Mesendoderm (in vitro differentiated cells): ENCODE results near the gene COX4I2.
"Not testable (repeated sequence)": the region's sequence is repeated elsewhere in the genome, so short reads cannot be mapped to it uniquely, and the experiment has no call there.

ENCODE experiments used
- DNase-seq: peaks from one replicate; pipeline ENCODE4 v3.0.0; 2013
- H2AK5ac ChIP-seq: 2 replicates; pipeline ENCODE4 v1.6.1; 2013; ENCODE audit warnings: low read length, inconsistent platforms
- H2BK120ac ChIP-seq: 2 replicates; pipeline ENCODE4 v1.6.1; 2013; ENCODE audit warnings: low read depth, mild to moderate bottlenecking, low read length, moderate library complexity, mixed read lengths
- H2BK15ac ChIP-seq: replicated peaks from 2 replicates; pipeline ENCODE4 v1.6.1; 2013; ENCODE audit warnings: low read depth, mild to moderate bottlenecking, moderate library complexity
- H2BK5ac ChIP-seq: 2 replicates; pipeline ENCODE4 v1.6.1; 2013; ENCODE audit warnings: low read length, inconsistent platforms
- H3K18ac ChIP-seq: 2 replicates; pipeline ENCODE4 v1.6.1; 2013; ENCODE audit warnings: mild to moderate bottlenecking, low read length, mixed read lengths
- H3K23ac ChIP-seq: one replicate; pipeline ENCODE4 v1.6.1; 2013; ENCODE audit warnings: low read length
- H3K27ac ChIP-seq: 2 replicates; pipeline ENCODE4 v1.5.1; 2013; ENCODE audit warnings: low read depth, mild to moderate bottlenecking, inconsistent platforms, low read length, moderate library complexity
- H3K27me3 ChIP-seq: 2 replicates; pipeline ENCODE4 v1.6.1; 2013; ENCODE audit warnings: low read length, control low read depth, mild to moderate bottlenecking, inconsistent platforms; ENCODE audit not compliant: insufficient read depth, poor library complexity
- H3K36me3 ChIP-seq: 2 replicates; pipeline ENCODE4 v1.6.1; 2013; ENCODE audit warnings: low read length, inconsistent platforms; ENCODE audit not compliant: control insufficient read depth, insufficient read depth
- H3K4ac ChIP-seq: one replicate; pipeline ENCODE4 v1.6.1; 2013; ENCODE audit warnings: low read depth, mild to moderate bottlenecking, low read length, moderate library complexity
- H3K4me1 ChIP-seq: 2 replicates; pipeline ENCODE4 v1.6.1; 2013; ENCODE audit warnings: low read depth, low read length, inconsistent platforms; ENCODE audit not compliant: control insufficient read depth
- H3K4me2 ChIP-seq: 2 replicates; pipeline ENCODE4 v1.6.1; 2013; ENCODE audit warnings: low read length
- H3K4me3 ChIP-seq: 2 replicates; pipeline ENCODE4 v1.5.1; 2013; ENCODE audit warnings: mild to moderate bottlenecking, low read length
- H3K56ac ChIP-seq: one replicate; pipeline ENCODE4 v1.6.1; 2013; ENCODE audit warnings: low read length
- H3K79me1 ChIP-seq: 2 replicates; pipeline ENCODE4 v1.6.1; 2013; ENCODE audit warnings: low read length, inconsistent platforms
- H3K79me2 ChIP-seq: 2 replicates; pipeline ENCODE4 v1.6.1; 2013; ENCODE audit warnings: mild to moderate bottlenecking, low read length; ENCODE audit not compliant: control insufficient read depth, insufficient read depth
- H3K9ac ChIP-seq: 2 replicates; pipeline ENCODE4 v1.6.1; 2013; ENCODE audit warnings: low read length, inconsistent platforms
- H4K5ac ChIP-seq: one replicate; pipeline ENCODE4 v1.6.1; 2013; ENCODE audit warnings: low read length
- H4K8ac ChIP-seq: one replicate; pipeline ENCODE4 v1.6.1; 2013; ENCODE audit warnings: low read depth, mild to moderate bottlenecking, control low read depth, low read length, moderate library complexity
- WGBS: extraction: QIAGEN DNeasy Blood & Tissue Kit; methylation state at CpG from one replicate; pipeline ENCODE4 v1.1.7; 2013; ENCODE audit warnings: low lambda C conversion rate, missing lambda C conversion rate; ENCODE audit not compliant: insufficient coverage; ENCODE audit errors: extremely low coverage; 5-methylcytosine and 5-hydroxymethylcytosine counted together

Gene COX4I2

DNA sequence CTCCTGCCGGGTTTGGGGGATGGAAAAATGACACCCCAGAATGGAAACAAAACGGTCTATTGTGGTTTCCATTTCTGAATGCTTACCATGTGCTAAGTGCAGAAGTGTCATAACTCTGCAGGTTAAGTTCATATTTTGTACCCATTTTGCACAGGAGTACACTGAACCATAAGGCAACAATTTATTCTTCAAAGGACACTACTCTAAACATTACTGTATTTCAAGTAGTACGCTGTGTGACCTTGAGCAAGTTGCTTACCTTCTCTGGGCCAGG lies 42.4 kb upstream of the COX4I2 start:
- no CpG with 5 or more reads among the region's 3 CpGs for WGBS

DNA sequence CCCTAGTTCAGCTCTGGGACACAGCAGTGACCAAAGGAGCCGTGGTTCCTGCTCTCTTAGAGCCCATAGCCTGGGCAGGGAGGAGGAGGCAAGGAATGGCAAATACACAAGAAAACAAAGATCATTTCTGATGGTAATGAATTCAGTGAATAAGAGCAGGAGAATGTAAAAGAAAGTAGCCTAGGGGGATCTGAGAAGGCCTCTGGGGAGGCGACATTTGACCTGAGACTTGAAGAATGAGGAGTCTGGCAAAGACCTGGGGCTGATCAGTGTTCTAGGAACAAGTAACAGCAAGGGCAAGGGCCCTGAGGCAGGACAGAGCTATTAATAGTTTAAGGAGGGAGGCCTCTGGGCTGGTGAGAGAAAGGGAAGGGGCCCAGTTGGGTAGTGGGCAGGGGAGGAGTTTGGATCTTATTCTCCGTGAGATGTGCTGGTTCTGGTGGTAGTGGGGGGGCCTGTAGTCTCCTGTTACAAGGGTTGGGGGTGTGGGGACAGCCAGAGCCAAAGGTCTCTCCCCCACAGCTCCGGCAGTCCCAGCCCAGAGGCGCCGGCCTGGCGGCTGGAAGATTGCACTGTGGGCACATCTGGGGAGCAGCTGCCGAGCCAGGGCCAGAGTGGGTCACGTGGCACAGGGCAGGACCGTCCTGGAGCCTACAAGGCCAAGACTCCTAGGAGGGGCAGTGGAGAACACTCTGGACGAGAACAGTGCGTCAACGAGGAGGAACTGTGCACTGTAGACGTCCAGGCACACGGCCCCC lies 41.9 kb upstream of the COX4I2 start:
- peaks cover 17% of the 10 kb centered on the region for H3K4me1 ChIP-seq
- peak overlapping the region; percentile 93 for H2AK5ac ChIP-seq
- H3K27me3 ChIP-seq, result no peaks in the 10 kb centered on the region
- no peaks in the 10 kb centered on the region for H3K79me1 ChIP-seq
- peak overlapping the region; percentile 82 for H3K23ac ChIP-seq
- no peaks in the 10 kb centered on the region for H3K36me3 ChIP-seq
- peak overlapping the region; percentile 94 for H3K56ac ChIP-seq
- peak overlapping the region; percentile 57 for H3K9ac ChIP-seq
- H4K5ac ChIP-seq, result peak overlapping the region; percentile 90
- H3K79me2 ChIP-seq, result no peaks in the 10 kb centered on the region
- H3K27ac ChIP-seq, result peak overlapping the region; percentile 37
- peak overlapping the region; percentile 5 for H2BK120ac ChIP-seq
- H2BK5ac ChIP-seq, result peak overlapping the region; percentile 95
- H3K4me3 ChIP-seq, result no peak overlapping the region
- H3K4ac ChIP-seq, result peak overlapping the region; percentile 44
- no CpG with 5 or more reads among the region's 15 CpGs for WGBS
- no peak overlapping the region for H2BK15ac ChIP-seq
- H3K4me2 ChIP-seq, result no peak overlapping the region
- peak; percentile 98 for DNase-seq
- no peak overlapping the region for H4K8ac ChIP-seq
- peak overlapping the region; percentile 23 for H3K18ac ChIP-seq

More for the DNA sequence above, 42.4 kb upstream of the COX4I2 start:
- Histone ChIP-seq H3K4me3 (no peak overlapping the region), H3K27ac (peak overlapping the region; percentile 37), H2BK15ac (no peak overlapping the region), H3K18ac (peak overlapping the region; percentile 43), H3K4me1 (peaks cover 17% of the 10 kb centered on the region), H3K27me3 (no peaks in the 10 kb centered on the region), H3K79me2 (no peaks in the 10 kb centered on the region), H3K4me2 (no peak overlapping the region), H4K8ac (no peak overlapping the region), H3K79me1 (no peaks in the 10 kb centered on the region), H2BK5ac (peak overlapping the region; percentile 38), H4K5ac (peak overlapping the region; percentile 90), H3K9ac (peak overlapping the region; percentile 31), H3K36me3 (no peaks in the 10 kb centered on the region), H3K56ac (peak overlapping the region; percentile 94), H2AK5ac (peak overlapping the region; percentile 77), H3K23ac (no peak overlapping the region), H3K4ac (peak overlapping the region; percentile 66), H2BK120ac (no peak overlapping the region)
- DNase-seq, result no peak

DNA sequence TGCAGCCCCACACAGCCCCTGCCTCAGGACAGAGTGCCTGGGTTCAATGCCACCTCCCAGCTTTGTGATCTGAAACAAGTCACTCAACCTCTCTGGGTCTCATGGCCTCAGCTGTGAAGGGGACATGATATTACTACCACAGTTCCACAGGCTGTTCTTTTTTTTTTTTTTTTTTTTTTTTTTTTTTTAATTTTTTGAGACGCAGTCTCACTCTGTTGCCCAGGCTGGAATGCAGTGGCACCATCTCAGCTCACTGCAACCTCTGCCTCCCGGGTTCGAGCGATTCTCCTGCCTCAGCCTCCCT lies 41.3 kb upstream of the COX4I2 start:
- peak overlapping the region; percentile 5 for H2BK120ac ChIP-seq
- peak overlapping the region; percentile 93 for H3K56ac ChIP-seq
- peak; percentile 35 for DNase-seq
- H3K18ac ChIP-seq, result peak overlapping the region; percentile 23
- peaks cover 13% of the 10 kb centered on the region for H3K4me1 ChIP-seq
- H3K27ac ChIP-seq, result peak overlapping the region; percentile 37
- peak overlapping the region; percentile 95 for H2BK5ac ChIP-seq
- H3K4ac ChIP-seq, result peak overlapping the region; percentile 44
- H4K8ac ChIP-seq, H3K36me3 ChIP-seq, H3K4me2 ChIP-seq, H4K5ac ChIP-seq, H3K27me3 ChIP-seq, H3K79me2 ChIP-seq, H3K79me1 ChIP-seq, H3K4me3 ChIP-seq, H2BK15ac ChIP-seq: not testable (repeated sequence)
- no CpG with 5 or more reads among the region's 4 CpGs for WGBS
- H2AK5ac ChIP-seq, result peak overlapping the region; percentile 93
- H3K9ac ChIP-seq, result peak overlapping the region; percentile 57
- H3K23ac ChIP-seq, result peak overlapping the region; percentile 82

DNA sequence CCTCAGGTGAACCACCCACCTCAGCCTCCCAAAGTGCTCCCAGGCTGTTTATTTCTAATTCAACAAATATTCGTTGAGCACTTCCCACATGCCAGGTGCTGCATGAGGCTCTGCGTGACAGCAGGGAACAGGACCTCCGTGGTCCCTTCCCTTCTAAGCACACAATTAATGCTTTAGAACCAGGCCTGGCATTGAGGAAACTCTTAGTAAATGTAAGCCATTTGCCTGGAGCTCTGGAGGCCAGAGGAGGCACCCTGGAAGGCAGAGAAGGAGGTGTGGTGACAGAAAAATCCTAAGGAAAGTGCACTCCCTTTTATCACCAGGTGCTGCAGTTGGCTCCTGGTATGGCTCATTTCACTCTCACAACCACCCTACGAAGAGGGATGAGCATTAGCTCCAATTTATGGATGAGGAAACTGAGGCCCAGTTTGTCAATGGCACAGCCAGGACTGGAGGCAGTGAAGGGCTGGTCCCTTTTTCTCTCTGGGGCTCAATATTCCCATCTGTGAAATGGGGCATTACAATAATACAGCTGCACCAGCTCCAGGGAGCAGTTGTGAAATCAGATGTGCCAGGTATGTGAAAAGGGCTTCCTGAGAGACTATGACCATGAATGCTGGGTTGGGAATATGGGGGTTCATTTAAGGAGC lies 40.8 kb upstream of the COX4I2 start:
- Histone ChIP-seq H2BK15ac (no peak overlapping the region), H2BK120ac (no peak overlapping the region), H3K27me3 (no peaks in the 10 kb centered on the region), H3K23ac (peak overlapping the region; percentile 7), H3K4me3 (no peak overlapping the region), H3K56ac (peak overlapping the region; percentile 59), H4K8ac (no peak overlapping the region), H3K27ac (no peak overlapping the region), H3K9ac (no peak overlapping the region), H3K36me3 (no peaks in the 10 kb centered on the region), H3K79me2 (no peaks in the 10 kb centered on the region), H4K5ac (no peak overlapping the region), H3K79me1 (no peaks in the 10 kb centered on the region), H3K18ac (no peak overlapping the region), H3K4me2 (no peak overlapping the region), H3K4ac (peak overlapping the region; percentile 8), H3K4me1 (peaks cover 12% of the 10 kb centered on the region), H2BK5ac (peak overlapping the region; percentile 4), H2AK5ac (peak overlapping the region; percentile 40)
- WGBS, result no CpG with 5 or more reads among the region's 4 CpGs
- DNase-seq, result peak; percentile 72

DNA sequence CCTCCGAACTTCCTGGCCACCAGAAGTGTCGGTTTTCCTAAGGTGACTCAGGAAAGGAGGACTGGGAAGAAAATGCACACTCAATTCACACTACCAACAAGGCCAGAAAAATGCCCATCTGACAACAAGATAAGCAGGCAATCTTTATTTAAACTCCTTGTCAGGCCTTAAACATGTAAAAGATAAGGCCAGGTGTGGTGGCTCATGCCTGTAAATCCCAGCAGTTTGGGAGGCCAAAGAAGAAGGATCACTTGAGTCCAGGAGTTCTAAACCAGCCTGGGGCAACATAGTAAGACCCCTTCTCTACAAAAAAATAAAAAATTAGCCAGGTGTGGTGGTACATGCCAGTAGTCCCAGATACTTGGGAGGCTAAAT lies 40.2 kb upstream of the COX4I2 start:
- no peaks in the 10 kb centered on the region for H3K79me2 ChIP-seq
- peak overlapping the region; percentile 6 for H2AK5ac ChIP-seq
- WGBS, result no CpG with 5 or more reads among the region's 2 CpGs
- no peak overlapping the region for H3K4me2 ChIP-seq
- H3K27ac ChIP-seq, result no peak overlapping the region
- no peaks in the 10 kb centered on the region for H3K79me1 ChIP-seq
- DNase-seq, result peak; percentile 45
- no peak overlapping the region for H2BK120ac ChIP-seq
- H3K27me3 ChIP-seq, result no peaks in the 10 kb centered on the region
- H4K5ac ChIP-seq, result no peak overlapping the region
- H2BK15ac ChIP-seq, result no peak overlapping the region
- peaks cover 12% of the 10 kb centered on the region for H3K4me1 ChIP-seq
- no peak overlapping the region for H3K56ac ChIP-seq
- no peak overlapping the region for H3K4me3 ChIP-seq
- H2BK5ac ChIP-seq, result no peak overlapping the region
- H3K23ac ChIP-seq, result no peak overlapping the region
- no peak overlapping the region for H4K8ac ChIP-seq
- no peak overlapping the region for H3K9ac ChIP-seq
- H3K18ac ChIP-seq, result no peak overlapping the region
- H3K36me3 ChIP-seq, result no peaks in the 10 kb centered on the region
- H3K4ac ChIP-seq, result no peak overlapping the region

DNA sequence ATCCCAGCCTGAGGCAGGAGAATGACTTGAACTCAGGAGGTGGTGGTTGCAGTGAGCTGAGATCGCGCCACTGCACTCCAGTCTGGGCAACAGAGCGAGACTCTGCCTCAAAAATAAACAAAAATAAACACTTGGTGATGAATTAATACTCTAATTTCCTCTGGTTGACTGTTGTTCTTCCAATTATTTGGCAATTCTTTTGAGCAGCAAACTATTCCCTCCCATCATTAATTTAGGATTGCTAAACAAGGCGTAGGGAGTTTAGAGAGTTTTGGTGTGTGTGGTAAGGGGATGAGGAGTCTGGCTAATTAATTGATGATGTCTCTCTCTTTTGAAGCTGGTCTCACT lies 35.3 kb upstream of the COX4I2 start:
- no peak overlapping the region for H2AK5ac ChIP-seq
- H3K56ac ChIP-seq, result peak overlapping the region; percentile 6
- no peaks in the 10 kb centered on the region for H3K36me3 ChIP-seq
- no peak overlapping the region for H2BK120ac ChIP-seq
- no peak overlapping the region for H2BK5ac ChIP-seq
- H3K79me2 ChIP-seq, result peaks cover 26% of the 10 kb centered on the region
- H3K79me1 ChIP-seq, result peaks cover 2% of the 10 kb centered on the region
- no peak overlapping the region for H2BK15ac ChIP-seq
- no peak overlapping the region for H3K18ac ChIP-seq
- H4K8ac ChIP-seq, result no peak overlapping the region
- no peaks in the 10 kb centered on the region for H3K27me3 ChIP-seq
- no peak for DNase-seq
- no peak overlapping the region for H3K9ac ChIP-seq
- peak overlapping the region; percentile 77 for H3K4ac ChIP-seq
- H4K5ac ChIP-seq, result no peak overlapping the region
- H3K4me1 ChIP-seq, result no peaks in the 10 kb centered on the region
- whole genome bisulfite sequencing, result no CpG with 5 or more reads among the region's 4 CpGs
- no peak overlapping the region for H3K27ac ChIP-seq
- no peak overlapping the region for H3K4me2 ChIP-seq
- H3K4me3 ChIP-seq, result no peak overlapping the region
- H3K23ac ChIP-seq, result no peak overlapping the region
